Fibroblast of lung (primary cell): ENCODE data around the gene HPDL.

Experiments
- CTCF ChIP-seq, 2 donors: IDR thresholded peaks in 1 of 2; conservative IDR thresholded peaks in 1 of 2; 1 replicate in 1 of 2; 2 replicates in 1 of 2; pipeline ENCODE4 v1.5.1; 2011 to 2012; ENCODE audit warnings: low read length in 2 of 2, control low read depth in 1 of 2, inconsistent platforms in 1 of 2, low read depth in 1 of 2, mild to moderate bottlenecking in 1 of 2
- EZH2 ChIP-seq: IDR thresholded peaks from 2 replicates; pipeline ENCODE4 v1.5.1; 2012; ENCODE audit warnings: low read length, control low read depth, mild to moderate bottlenecking; ENCODE audit errors: missing control alignments

GRCh38 chr1:45348609-45348965, 21.9 kb downstream of the HPDL start:
- TF ChIP-seq CTCF (conservative IDR thresholded peaks at IDR 0.05 in 1 of 2, IDR thresholded peaks at IDR 0.05 in 1 of 2; ENCODE audit: low read depth in 1 of 2, low read length in 2 of 2) (no peak), EZH2 (no peak)
